Hematopoietic multipotent progenitor cell treated with erythropoietin and hydrocortisone succinate and interleukin-3 and kit ligand, for 8 days (in vitro differentiated cells): ENCODE data around the gene NTN5.
A peak's percentile ranks its signal among the peaks of the same experiment; 100 is the strongest.
"Not testable (repeated sequence)": the region's sequence is repeated elsewhere in the genome, so short reads cannot be mapped to it uniquely, and the experiment has no call there.

ENCODE experiments used
- DNase-seq: peaks from one replicate; pipeline ENCODE4 v3.0.0-alpha.2; 2015

NTN5 gene

DNA sequence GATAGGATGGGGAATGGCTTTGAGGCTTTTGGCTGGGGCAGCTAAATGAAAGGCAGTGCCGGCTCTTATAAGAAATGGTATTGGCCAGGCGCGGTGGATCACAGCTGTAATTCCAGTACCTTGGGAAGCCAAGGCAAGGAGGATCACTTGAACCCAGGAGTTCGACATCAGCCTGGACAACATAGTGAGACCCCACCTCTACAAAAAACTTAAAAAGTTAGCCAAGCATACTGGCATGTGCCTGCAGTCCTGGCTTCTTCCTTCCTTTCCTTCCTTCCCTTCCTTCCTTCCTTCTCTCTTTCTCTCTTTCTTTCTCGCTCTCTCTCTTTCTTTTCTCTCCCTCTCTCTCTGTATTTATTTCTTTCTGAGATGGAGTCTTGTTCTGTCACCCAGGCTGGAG lies 30.0 kb downstream of the NTN5 start:
- DNase-seq, result no peak

DNA sequence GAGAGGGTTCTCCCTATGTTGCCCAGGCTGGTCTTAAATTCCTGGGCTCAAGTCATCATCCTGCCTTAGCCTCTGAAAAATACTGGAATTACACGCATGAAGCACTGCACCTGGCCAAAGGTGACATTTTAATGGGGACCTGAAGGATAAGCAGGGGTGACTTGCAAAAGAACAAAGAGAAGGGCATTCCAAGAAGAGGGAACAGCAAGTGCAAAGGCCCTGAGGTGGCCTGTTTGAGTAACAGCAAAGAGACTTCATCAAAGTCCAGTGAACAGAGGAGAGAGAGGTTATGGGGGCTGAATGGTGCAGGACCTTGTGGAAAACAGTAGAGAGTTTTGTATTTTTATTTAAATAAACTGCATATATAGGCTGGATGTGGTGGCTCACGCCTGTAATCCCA lies 31.0 kb downstream of the NTN5 start:
- no peak for DNase-seq

DNA sequence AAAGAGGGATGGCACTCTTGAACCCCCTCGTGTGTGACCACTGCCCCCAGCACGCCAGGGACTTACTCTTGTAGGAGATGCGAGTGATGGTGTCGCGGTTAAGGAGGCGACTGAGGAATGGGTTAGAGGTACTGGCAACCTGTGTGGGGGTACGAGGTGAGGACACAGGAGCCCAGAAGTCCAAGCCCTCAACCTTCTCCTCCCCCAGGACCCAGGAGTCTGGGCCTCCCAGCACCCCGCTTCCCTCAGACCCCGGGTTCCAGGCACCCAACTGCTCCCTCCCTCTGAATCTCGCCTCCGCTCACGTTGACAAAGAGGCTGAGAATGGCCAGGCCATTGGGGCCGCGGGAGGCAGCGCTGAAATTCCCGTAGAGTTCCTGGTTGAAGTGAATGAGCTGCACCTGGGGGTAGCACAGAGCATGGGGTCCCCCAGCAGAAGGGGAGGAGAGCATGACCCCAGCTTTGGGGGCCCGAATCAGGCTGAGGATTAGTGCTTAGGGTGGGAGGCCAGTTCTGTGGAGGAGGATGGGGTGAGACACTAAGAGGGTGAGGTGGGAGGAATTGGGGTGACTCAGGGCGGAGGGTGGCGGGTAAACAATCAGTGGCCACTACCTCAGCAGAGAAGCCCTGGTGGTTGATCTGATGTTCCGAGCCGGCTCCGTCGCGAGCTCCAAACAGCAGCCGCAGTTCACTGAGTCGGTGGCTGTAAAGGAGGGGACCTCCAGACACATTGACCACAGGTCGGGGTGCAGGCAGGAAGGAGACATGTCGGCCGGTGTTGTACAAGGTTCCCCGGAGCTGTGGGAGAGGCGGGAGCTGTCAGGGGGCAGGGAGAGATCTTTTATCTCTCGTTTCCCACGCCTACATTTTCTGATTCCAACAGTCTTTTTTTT lies 33.1 kb downstream of the NTN5 start:
- DNase-seq, result peak; percentile 28

DNA sequence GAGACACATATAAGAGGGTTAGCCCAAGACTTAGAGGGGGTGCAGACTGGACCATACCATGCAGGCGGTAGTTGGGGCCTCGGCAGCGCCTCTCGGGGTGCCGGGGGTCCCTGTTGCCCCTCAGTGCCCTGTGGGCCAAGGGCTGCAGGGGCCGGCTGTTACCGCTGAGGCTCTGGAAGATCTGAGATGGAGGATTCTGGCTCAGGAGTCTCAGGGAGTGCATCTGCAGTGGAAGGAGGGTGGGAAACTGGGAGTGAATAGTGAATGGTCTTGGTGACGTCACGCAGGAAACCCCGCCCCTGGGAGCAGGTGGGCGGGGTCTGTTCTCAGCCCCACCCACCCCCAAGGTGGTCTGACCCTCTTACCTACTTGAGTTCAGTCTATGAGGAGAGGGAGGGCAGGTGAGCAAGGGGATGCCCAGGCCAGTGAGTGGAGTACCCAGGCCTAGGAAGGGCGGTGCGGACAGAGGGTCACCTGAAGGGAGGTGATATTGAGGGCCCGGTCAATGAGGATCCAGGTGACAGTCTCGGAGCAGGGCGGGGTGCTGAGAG lies 33.9 kb downstream of the NTN5 start:
- DNase-seq, result no peak

DNA sequence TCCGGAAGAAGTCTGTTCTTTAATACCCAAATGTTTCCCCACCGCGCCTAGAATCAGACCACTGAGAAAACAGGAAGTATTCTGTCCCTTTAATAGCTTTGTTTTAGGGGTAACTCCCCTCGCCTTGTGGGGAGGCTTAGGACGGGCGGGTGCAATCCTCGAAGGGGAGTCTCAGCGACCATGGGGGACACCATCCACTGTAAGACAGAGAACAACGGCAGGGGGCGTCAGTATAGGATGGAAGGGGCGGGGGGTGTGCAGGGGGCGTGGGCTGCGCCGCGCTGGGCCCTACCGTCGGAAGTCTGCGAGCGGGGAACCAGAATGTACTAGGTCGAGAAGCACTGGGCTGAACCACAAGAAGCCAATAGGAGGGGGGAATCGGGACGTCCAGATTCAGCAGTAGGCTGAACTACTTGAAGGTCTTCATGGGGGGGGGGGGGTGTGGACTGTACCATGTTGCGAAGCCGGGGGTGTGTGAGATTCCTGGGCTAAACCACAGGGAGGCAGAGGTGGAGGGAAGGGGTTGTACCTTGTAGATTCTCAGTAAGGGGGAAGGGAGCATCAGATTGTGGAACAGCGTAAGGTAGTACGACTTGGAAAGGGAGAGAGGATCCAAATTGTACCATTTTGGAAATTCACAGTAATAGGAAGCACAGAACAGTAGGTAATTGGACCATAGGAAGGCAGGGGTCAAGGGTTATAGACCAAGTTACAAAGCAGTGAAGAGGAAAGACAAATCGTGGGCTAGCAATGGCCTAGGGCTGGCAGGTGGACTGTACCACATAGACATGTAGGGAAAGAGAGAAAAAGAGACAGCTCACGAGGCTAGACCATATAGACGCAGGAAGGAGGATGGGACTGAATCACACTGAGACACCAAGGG lies 34.6 kb downstream of the NTN5 start:
- peak; percentile 92 for DNase-seq

DNA sequence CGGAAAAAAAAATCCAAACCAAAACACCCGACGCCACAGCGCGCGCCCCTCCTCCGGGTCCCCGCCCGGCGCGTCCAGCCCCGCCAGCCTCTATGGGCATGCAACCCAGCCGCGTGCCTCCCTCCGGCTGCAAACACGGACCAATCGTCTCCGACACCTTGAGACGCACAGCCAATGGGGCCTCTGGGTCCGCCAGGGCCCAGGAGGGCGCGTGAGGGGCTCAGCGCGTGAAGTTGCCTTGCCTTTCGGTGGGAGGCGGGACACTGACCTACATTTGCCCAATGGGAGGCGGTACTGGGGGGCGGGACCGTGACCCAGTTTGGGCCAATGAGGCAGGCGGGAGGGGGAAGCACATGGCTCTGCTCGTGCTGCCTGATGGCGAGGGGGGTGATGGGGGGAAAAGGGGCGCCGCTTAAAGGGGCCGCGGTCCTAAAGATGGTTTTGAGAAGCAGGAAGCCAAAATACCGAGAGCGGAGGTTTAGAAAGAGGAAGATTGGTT lies 35.3 kb downstream of the NTN5 start:
- DNase-seq, result peak; percentile 99

DNA sequence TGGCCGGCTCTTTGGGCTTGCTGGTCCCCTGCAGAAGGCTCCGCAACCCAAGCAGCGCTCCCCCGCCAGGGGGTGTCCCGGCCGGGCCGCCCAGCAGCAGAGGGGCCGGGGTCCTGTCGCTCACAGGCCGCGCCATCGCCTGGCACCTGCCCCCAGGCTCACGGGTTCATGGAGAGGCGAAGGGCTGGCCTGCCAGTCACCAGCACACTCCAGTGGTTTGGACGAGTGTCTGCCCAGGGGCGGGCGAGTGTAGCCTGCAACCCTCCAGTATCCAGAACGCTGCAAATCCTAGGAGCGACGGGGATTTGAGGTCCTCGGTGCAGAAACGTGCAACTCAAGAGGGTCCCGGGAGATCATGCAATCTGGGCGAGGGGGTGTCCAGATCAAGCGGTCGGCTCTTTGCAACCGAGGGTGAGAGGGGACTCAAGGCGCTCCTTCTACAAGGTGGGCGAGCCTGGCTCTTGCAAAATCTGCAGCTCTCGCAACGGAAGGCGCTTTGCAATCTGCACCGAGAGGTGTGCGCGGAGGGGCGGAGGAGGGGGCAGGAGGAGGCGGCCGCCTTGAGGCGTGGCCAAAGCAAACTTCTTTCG lies 35.9 kb downstream of the NTN5 start, which contains the start of gene DBP:
TSS of gene DBP (minus strand) at position 521 of the 590 bp plus-strand sequence. CDS start at position 136, 385 bp downstream.
- no peak for DNase-seq

DNA sequence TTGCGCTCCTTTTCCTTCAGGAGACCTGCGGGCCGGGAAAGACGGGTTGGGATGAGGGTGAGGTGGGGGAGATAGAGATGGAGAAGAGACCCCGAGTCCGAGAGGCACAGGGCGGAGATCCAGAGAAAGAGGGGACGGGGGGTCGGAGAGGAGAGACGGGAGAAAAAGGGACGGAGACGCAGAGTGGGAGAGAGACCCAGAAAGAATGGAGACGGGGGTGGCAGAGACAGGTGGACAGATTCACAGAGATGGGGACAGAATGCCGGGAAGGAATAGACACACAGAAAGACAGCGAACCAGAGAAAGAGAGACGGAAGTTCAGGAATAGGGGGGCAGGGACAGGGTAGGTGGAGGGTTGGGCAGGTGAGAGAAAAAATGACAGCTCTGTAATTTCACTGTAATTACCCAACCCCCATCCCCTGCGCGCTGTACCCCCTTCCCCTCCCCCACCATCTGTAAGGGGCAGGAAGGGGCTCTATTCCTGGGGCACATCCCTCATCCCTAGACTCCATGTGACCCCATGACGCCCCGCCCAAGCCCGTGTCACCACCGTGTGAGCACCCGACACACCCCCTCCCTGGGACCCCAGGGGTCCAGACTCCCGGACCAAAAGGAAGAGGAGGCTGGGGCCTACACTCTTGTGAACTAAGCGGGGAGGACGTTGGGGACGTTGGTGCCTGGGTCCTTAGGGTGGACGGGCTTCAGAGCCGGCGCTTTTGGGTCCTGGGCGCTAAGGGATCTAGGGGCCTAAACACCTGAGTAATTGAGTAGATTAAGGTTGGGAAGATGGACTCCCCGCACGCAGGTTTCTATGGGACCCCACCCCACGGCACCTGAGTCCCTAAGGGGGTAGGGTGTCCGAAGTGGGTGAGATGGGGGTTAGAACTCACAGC lies 36.6 kb downstream of the NTN5 start:
- no peak for DNase-seq

DNA sequence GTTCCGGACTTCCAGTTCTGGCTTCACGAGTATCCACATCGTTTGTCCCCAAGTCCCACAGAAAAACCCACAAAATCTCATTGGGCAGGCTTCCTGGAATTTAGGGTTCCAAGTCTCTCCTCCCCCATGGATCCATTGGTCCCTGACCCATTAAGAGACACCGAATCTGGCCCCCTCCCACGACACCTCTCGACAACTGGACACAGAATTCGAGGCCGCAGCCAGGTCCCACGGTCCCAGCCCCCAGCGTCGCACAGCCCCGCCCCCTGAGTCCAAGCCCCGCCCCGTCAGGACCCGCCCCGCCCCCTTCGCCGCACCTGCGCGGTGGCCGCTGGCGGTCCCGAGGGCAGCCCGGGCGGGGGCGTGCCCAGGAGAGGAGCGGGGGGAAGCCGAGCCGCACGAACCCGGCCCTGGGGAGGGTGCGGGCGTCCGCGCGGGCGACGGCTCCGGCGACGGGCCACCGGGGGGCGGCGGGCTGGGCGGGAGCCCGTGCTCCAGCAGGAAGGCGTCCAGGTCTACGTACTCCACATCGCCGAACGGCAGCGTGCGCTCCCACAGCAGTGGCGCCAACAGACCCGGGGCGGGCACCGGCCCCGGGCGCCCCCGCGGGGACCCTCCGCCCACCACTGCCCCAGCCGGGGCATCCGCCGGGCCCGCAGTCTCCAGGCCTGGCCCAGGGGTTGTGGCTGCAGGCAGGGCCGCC lies 37.4 kb downstream of the NTN5 start:
- DNase-seq, result peak; percentile 67

DNA sequence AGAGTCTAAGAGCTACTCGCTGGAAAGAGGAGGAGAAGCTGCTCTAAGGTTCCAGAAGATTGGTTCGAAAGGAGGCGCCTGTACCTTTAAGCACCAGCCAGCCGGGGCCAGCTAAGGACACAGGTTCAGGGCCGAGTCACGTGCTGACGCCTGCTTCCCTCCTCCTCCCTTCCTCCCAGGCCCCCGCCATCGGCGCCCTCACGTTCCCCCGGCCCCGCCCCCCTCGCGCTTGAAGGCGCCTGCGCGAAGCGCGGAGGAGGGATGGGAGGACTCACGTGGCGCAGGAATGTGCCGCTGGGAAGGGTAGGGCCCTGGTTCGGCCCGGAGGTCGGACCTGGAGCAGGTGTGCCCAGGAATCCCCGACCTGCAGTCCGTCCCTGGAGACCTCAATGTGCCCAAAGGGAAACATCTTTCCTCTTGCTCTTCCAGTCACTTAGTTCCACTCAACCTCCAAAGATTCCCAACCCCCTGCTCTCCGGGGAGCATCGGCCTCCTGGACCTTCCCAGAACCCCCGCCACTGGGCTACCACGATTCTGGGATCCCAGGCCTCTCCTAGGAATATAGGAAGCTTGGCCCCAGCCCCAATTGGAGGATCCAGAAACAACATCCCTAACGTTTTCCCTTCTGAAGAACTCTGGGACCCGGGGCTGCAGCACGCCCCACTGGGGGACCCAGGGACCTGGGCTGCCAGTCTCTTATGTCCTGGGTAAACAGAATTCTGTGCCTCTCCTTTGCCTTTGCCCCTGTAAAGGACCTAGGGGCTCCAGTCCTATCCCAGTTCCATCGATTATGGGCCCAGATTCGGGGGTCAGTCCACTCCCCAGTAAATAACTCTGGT lies 38.2 kb downstream of the NTN5 start:
- peak; percentile 97 for DNase-seq

DNA sequence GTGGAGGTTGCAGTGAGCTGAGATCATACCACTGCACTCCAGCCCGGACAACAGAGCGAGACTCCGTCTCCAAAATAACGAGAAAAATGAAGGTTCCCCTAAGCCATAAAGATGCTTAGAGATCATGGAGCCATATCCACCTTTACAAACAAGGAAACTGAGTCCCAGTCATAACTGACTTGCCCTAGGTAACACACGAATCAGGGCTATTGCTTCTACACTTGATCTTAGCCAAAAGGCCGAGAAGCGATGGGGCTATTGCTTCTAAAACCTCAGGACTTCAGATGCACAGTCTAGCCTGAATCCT lies 38.8 kb downstream of the NTN5 start:
- DNase-seq, result no peak

DNA sequence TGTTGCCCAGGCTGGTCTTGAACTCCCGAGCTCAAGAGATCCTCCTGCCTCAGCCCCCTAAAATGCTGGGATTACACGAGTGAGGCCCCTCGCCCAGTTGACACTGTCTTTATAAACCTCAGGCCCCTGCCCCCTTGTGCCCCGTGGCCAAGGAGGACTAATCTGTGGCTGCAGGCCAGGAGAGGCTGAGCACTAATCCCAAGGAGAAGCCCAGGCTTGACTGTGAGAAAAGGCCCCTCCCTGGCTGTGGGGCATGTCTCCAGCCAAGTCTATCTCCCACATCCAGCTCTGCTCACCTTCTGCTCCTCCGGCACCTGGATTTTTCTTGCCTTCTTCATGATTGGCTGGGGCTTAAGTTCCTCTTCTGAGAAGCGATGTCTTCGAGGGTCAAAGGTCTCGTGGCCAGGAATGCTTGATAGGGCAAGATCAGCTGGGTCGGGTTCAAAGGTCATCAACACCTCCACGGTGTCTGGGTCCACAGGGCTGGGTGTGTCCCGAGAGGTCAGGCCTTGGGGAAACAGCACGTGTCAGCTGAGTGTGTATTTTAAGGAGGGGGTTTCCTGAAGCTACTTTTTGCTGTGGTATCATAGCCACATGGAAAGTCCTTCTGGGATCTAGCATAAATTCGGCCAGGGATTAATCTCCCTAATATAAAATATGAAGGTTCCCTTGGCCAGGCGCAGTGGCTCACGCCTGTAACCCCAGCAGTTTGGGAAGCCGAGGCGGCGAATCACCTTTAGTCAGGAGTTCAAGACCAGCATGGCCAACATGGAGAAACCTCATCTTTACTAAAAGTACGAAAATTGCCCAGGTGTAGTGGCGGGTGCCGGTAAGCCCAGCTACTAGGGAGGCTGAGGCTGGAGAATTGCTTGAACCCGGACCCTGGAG lies 39.4 kb downstream of the NTN5 start:
- peak; percentile 40 for DNase-seq

DNA sequence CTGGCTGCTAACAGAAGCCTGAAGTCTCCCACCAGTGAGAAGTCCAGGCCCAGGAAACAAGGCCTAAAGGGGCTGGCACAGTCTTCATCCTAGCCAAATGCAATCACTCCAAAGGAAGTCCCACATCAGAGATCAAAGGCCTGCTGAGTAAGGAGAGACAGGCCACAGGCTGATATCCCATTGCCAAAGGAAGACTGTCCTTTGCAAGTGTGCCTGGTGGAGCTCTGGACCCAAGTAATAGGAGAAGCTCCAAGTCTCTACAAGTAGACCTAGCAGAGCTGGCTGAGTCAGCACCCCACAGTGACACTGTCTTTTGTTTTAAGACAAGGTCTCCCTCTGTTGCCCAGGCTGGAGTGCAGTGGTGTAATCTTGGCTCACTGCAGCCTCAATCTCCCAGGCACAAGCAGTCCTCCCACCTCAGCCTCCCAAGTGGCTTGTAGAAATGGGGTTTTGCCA lies 40.1 kb downstream of the NTN5 start:
- peak; percentile 67 for DNase-seq

DNA sequence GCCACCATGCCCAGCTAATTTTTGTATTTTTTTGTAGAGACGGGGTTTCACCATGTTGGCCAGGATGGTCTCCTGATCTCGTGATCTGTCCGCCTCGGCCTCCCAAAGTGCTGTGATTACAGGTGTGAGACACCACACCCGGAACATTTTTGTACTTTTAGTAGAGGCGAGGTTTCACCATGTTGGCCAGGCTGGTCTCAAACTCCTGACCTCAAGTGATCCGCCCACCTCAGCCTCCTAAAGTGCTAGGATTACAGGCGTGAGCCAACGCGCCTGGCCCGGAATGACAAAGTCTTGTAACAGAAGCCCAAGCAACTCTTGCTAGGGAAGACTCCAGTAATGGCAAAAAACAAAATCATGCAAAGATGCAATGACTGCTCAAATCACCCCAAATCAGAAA lies 40.5 kb downstream of the NTN5 start:
- DNase-seq, result not testable (repeated sequence)

DNA sequence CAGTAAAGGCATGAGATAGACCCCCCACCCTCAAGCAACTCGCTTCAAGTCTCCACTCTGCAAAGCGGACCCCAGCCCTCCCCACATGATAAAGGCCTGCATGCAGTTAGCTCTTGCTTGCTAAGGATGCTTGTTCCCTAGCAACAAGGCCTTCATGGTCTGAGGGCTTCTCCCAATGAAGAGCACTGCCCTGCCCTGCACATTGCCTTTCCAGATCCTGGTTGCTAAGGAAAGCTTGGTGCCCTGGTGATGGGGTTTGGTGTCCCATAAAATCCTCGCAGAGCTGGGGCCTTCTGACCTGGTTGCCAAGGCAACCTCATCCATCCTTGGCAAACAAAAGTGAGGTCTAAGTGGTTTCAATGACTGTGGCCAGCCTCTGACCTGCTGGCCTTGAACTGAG lies 41.6 kb downstream of the NTN5 start:
- no peak for DNase-seq

DNA sequence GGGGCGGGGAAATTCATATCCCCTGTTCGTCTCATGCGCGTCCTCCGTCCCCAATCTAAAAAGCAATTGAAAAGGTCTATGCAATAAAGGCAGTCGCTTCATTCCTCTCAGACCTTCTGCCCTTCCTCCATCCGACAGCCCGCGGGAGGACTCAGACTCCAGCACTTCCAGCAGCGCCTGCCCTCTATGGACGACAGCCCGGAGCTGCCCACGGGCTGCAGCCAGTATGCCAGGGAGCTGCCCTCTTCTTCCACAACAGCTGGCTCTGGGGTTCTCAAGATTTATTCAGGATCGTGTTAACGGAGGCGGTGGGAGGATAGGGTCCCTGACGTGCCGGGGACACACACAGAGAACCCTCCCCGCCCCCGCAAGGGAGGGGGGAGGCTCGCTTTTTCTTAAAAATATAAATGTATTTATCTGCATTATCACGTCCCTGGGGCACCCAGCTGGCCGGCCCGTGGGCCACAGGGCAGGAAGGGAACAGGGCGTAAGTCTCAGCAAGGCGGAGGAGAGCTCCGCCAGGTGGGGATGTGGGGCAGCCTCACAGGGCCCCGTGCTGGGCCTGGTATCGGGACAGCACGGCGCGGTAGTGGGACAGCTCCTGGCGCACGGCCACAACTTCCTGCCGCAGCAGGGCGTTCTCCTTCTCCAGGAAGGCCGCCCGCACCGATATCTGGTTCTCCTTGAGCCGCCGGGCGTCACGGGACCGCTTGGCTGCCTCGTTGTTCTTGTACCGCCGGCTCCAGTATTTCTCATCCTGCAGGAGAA lies 42.3 kb downstream of the NTN5 start:
- peak; percentile 93 for DNase-seq

DNA sequence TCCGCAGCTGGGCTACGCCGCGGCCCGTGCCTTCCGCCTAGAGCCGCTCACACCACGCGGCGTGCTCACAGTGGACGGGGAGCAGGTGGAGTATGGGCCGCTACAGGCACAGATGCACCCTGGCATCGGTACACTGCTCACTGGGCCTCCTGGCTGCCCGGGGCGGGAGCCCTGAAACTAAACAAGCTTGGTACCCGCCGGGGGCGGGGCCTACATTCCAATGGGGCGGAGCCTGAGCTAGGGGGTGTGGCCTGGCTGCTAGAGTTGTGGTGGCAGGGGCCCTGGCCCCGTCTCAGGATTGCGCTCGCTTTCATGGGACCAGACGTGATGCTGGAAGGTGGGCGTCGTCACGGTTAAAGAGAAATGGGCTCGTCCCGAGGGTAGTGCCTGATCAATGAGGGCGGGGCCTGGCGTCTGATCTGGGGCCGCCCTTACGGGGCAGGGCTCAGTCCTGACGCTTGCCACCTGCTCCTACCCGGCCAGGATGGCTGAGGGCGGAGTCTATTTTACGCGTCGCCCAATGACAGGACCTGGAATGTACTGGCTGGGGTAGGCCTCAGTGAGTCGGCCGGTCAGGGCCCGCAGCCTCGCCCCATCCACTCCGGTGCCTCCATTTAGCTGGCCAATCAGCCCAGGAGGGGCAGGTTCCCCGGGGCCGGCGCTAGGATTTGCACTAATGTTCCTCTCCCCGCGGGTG lies 43.1 kb downstream of the NTN5 start:
- peak; percentile 54 for DNase-seq

DNA sequence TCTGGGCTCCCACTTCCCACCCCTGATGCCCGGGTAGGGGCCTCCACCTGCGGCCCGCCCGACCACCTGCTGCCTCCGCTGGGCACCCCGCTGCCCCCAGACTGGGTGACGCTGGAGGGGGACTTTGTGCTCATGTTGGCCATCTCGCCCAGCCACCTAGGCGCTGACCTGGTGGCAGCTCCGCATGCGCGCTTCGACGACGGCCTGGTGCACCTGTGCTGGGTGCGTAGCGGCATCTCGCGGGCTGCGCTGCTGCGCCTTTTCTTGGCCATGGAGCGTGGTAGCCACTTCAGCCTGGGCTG lies 43.6 kb downstream of the NTN5 start:
- DNase-seq, result no peak
